Psoas muscle (tissue), 8 donors: Measurements from ENCODE around the gene SLC7A5. TPM values are rescaled to one million over a fixed set of nuclear protein-coding genes. Genes with fewer than 3 reads are reported as not detected.
"Not testable (repeated sequence)": the region's sequence is repeated elsewhere in the genome, so short reads cannot be mapped to it uniquely, and the experiment has no call there.

Experiments
- ATAC-seq, 4 donors: fragments of 200-7000 bp; cut with Tn5 transposase; one replicate each; pipeline ENCODE4 v1.9.1; 2020; ENCODE audit warnings: moderate library complexity in 3 of 4, mild to moderate bottlenecking in 2 of 4
- DNase-seq, 2 donors: peaks; one replicate each; pipeline ENCODE4 v3.0.0-alpha.2; 2020
- H3K27ac ChIP-seq: fragments of 200-600 bp; one replicate; pipeline ENCODE4 v1.8.0; 2022
- H3K27me3 ChIP-seq, 3 donors: fragments of 200-600 bp in 1 of 3; one replicate each; pipeline versions ENCODE4 v1.6.1 to v1.8.0; 2013 to 2022; ENCODE audit warnings: low read length in 2 of 3, mild to moderate bottlenecking in 2 of 3, moderate library complexity in 1 of 3; ENCODE audit not compliant: insufficient read depth in 3 of 3
- H3K36me3 ChIP-seq, 2 donors: fragments of 200-600 bp in 1 of 2; one replicate each; pipeline versions ENCODE4 v1.6.1 to v1.8.0; 2013 to 2022; ENCODE audit warnings: low read depth in 1 of 2, mild to moderate bottlenecking in 1 of 2, moderate library complexity in 1 of 2; ENCODE audit not compliant: insufficient read depth in 1 of 2
- H3K4me1 ChIP-seq: fragments of 200-600 bp; one replicate; pipeline ENCODE4 v1.8.0; 2022
- H3K4me3 ChIP-seq: fragments of 200-600 bp; one replicate; pipeline ENCODE4 v1.8.0; 2022; ENCODE audit warnings: mild to moderate bottlenecking
- H3K9me3 ChIP-seq: fragments of 200-600 bp; one replicate; pipeline ENCODE4 v1.8.0; 2022
- WGBS, 3 donors: extraction: QIAGEN DNeasy Blood & Tissue Kit; methylation state at CpG; one replicate each; pipeline versions ENCODE4 v1.1.6 to v1.1.7; 2013; 5-methylcytosine and 5-hydroxymethylcytosine counted together
- intact Hi-C, 2 donors: fragments of 100-400 bp; cut with DNase I; formaldehyde crosslinking; loops; one replicate each; pipeline versions ENCODE4 v1.11.0 to v1.14.2; 2022
- polyA plus RNA-seq, 3 donors: library from polyadenylated mRNA; stranded (reverse); fragments of 200-250 nt; gene quantifications; one replicate each; pipeline ENCODE4 v1.2.3, GENCODE V29; 2013
- total RNA-seq, 4 donors: library from RNA; stranded (reverse); fragmentation: NEBNext Ultra II Directional in 2 of 4; extraction: Animal tissue kit (Norgen Biotek cat#: 25700) in 2 of 4; gene quantifications; one replicate each; pipeline versions ENCODE4 v1.2.1 to v1.2.4, GENCODE V29; 2021 to 2023
- TF ChIP-seq, protein P1 (sequence below): fragments of 200-600 bp; IDR thresholded peaks from one replicate; pipeline ENCODE4 v1.8.0; 2022; ENCODE audit warnings: antibody characterized with exemption
- donor health status: healthy with polysubstance abuse.
- donor health status: DM: no; HTN: no; CAD: no; lungs with moderate emphysema.
- donor health status: Bipolar disorder and iron deficiency.
- donor health status: healthy.
- donor health status: DM: yes; HTN: yes; CAD: no.
- donor health status: DM: no; HTN: no; CAD: no.
- donor health status: DM: no; HTN: no; CAD: no.
- donor health status: DM: yes; HTN: yes; CAD: no.

The SLC7A5 gene
- total and polyA plus RNA-seq, 7 donors, result 9.8 to 63.6 (median 20.2) TPM

DNA sequence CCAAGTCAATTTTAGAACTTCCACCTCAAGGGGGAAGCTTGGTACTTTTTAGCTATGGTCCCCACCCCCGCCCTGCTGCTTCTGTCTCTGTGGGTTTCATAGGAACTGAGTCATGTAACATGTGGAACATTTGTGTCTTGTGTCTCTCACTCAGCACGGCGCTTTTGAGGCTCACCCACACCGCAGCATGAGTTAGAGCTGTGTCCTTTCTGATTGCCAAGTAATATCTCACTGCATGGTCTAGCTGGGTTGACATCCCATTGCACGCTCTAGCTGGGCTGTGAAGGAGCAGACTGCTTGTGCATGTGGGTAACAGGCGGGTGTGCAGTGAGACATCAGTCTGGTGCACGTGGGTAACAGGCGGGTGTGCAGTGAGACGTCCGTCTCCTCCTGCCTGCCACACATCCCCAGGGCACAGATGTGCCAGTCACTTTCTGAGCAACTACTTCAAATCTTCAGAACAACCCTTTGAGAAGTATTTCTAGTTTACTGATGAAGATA, 26.4 kb upstream of the SLC7A5 start:
- Histone ChIP-seq H3K27ac (no peak overlapping the region), H3K4me1 (peaks cover 7% of the 10 kb centered on the region), H3K36me3 (no peaks in the 10 kb centered on the region), H3K9me3 (no peaks in the 10 kb centered on the region), H3K4me3 (no peak overlapping the region), H3K27me3 (no peaks in the 10 kb centered on the region)
- DNase-seq, result no peak
- no peak for ATAC-seq
- TF ChIP-seq, protein P1, sequence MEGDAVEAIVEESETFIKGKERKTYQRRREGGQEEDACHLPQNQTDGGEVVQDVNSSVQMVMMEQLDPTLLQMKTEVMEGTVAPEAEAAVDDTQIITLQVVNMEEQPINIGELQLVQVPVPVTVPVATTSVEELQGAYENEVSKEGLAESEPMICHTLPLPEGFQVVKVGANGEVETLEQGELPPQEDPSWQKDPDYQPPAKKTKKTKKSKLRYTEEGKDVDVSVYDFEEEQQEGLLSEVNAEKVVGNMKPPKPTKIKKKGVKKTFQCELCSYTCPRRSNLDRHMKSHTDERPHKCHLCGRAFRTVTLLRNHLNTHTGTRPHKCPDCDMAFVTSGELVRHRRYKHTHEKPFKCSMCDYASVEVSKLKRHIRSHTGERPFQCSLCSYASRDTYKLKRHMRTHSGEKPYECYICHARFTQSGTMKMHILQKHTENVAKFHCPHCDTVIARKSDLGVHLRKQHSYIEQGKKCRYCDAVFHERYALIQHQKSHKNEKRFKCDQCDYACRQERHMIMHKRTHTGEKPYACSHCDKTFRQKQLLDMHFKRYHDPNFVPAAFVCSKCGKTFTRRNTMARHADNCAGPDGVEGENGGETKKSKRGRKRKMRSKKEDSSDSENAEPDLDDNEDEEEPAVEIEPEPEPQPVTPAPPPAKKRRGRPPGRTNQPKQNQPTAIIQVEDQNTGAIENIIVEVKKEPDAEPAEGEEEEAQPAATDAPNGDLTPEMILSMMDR, result no peak
- intact Hi-C loops, result no loop called here
- 76 to 82% (median 81%) methylated on average over 10 of the region's 10 CpGs for WGBS, 3 donors

DNA sequence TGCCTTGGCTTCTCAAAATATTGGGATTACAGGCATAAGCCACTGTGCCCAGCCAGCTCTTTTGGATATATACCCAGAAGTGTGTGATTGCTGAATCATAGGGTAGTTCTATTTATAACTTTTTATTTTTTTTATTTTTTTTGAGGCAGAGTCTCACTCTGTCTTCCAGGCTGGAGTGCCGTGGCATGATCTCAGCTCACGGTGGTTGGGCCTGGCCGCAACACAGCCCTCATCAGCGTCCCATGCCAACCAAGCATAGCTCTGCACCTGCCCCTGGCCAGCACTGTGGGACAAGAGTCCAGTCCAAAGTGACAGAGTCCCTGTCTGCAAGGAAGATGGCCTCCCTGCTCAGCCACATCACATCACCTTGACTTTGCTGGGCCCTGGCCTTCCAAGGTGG, 24.7 kb upstream of the SLC7A5 start:
- intact Hi-C loops, H3K9me3 ChIP-seq, H3K27me3 ChIP-seq, H3K4me1 ChIP-seq, H3K4me3 ChIP-seq, H3K36me3 ChIP-seq: not testable (repeated sequence)
- peak overlapping the region; percentile 69 for H3K27ac ChIP-seq
- WGBS, 3 donors, result 26 to 28% (median 26%) methylated on average over 4 of the region's 4 CpGs
- peak; percentile 95 to 100 (median 98) for ATAC-seq
- DNase-seq, result peak; percentile 61 to 79

DNA sequence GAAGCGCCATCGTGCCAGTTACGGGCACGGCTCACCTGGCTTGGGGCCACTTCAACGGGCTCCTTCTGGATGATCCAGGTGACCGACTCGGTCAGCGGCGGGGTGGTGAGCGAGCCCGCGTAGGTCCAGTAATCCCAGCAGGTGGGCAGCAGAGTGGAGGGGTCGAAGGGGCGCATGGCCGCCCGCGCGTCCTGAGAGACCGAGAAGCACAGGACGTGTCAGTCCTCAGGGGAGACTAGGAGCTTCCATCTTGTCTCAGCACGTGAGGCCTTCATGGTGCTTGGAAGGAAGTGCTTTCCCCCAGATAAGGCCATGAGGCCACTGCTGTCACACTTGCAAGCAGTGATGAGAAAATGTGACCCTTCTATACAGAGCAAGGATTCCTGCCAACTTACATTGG, 22.5 kb upstream of the SLC7A5 start:
- no peaks in the 10 kb centered on the region for H3K27me3 ChIP-seq
- H3K27ac ChIP-seq, result no peak overlapping the region
- DNase-seq (no peak), ATAC-seq (no peak)
- H3K4me1 ChIP-seq, result peaks cover 7% of the 10 kb centered on the region
- TF ChIP-seq, protein P1, result no peak
- intact Hi-C loops, result no loop called here
- H3K36me3 ChIP-seq, result no peaks in the 10 kb centered on the region
- 88 to 93% (median 92%) methylated on average over 21 of the region's 21 CpGs for WGBS, 3 donors
- no peaks in the 10 kb centered on the region for H3K9me3 ChIP-seq
- no peak overlapping the region for H3K4me3 ChIP-seq

DNA sequence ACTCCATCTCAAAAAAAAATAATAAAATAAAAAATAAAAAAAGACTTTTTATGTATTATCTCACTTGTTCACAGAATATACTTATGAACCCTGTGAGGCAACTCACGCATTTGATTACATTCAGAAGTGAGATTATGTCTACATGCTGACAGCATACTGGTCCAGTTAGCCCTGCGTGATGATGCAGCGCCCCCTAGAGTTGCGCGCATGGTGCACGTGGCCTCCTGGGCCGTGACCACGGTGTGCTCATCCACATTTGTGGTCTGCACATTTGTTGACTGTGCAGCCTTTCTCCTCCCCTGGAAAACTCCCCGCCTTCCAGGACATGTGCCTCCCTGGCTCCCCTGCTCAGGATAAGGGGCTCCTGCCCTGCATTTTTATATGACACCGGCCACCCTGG, 20.5 kb upstream of the SLC7A5 start:
- H3K27me3 ChIP-seq, H3K9me3 ChIP-seq, intact Hi-C loops, H3K27ac ChIP-seq, H3K36me3 ChIP-seq, DNase-seq, ATAC-seq, H3K4me3 ChIP-seq, H3K4me1 ChIP-seq: not testable (repeated sequence)
- 88 to 94% (median 89%) methylated on average over 10 of the region's 10 CpGs for WGBS, 3 donors

DNA sequence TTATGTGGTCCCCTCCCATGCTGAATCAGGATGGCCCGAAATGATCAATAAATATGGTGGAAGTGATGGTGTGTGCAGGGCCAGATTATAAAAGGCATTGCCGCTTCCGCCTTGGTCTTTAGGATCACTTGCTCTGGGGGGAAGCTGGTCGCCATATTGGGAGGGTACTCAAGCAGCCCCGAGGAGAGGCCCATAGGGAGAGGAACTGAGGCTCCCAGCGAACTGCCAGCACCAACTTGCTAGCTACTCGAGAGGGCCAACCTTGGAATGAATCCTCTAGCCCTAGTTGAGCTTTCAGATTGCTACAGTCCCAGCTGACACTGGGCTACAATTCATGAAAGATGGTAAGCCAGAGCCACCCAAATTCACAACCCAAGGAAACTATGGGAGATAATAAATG, 19.0 kb upstream of the SLC7A5 start:
- H3K27me3 ChIP-seq, ATAC-seq, H3K4me1 ChIP-seq, DNase-seq, H3K9me3 ChIP-seq, H3K4me3 ChIP-seq, H3K36me3 ChIP-seq, intact Hi-C loops, H3K27ac ChIP-seq: not testable (repeated sequence)
- 89 to 95% (median 91%) methylated on average over 7 of the region's 7 CpGs for WGBS, 3 donors

DNA sequence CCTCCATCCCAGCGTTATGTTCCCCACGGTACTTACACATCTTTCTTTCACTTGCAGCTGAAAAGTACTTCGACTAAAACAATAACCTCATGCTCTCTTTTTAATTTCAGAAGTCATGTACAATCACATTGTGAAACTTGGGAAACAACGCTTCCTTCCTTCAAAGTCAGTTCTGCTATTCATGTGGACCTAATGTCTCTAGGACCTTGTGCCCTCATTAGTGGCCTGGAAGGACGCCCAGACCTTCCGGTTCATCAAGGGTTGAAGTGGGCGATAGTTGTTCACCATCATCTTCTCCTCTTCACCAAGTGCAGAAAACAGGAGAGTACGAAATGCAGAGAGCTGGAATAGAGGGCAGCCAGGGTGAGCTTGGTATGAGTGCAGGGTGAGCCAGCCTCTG, 18.6 kb upstream of the SLC7A5 start:
- DNase-seq, intact Hi-C loops, H3K36me3 ChIP-seq, H3K27ac ChIP-seq, H3K4me3 ChIP-seq, ATAC-seq, H3K9me3 ChIP-seq, H3K4me1 ChIP-seq, H3K27me3 ChIP-seq: not testable (repeated sequence)
- WGBS, 3 donors, result 65 to 71% (median 65%) methylated on average over 8 of the region's 8 CpGs

DNA sequence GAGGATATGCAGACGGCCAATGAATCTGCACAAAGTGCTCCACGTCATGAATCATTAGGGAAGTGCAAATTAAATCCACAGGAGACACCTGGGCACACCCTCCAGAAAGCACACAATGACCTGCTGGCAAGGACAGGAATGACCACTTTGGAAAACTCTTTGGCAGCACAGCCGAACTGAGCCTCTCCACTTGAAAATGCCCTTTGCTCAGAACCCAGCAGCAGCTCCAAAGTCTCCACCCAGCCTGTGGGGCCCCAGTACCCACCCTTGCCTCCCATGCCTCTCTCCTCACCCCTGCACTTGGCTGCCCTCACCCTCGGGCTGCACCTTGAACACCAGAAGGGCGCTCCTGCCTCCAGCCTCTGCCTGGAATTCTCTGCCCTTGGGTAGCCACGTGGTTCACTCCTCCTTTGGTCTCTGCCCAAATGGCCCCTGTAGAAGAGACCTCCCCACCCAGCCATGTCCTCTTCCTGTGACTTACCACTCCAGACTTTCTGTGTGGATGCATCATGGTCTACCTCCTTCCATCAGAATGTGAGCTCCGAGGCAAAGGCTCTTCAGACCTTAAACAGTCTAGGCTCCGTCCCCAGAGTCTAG, 16.2 kb upstream of the SLC7A5 start:
- ATAC-seq, H3K9me3 ChIP-seq, H3K4me3 ChIP-seq, intact Hi-C loops, H3K36me3 ChIP-seq, H3K27me3 ChIP-seq, H3K4me1 ChIP-seq, H3K27ac ChIP-seq, DNase-seq: not testable (repeated sequence)
- WGBS, 3 donors, result 49 to 58% (median 56%) methylated on average over 8 of the region's 8 CpGs
